HepG2 (cell line): ENCODE results near the gene FAIM2. TPM values are rescaled to one million over a fixed set of nuclear protein-coding genes. Genes with fewer than 3 reads are reported as not detected.

Source experiments
- ATAC-seq: fragments of 200-7000 bp; cut with Tn5 transposase; 3 replicates; pipeline ENCODE4 v1.9.1; 2020; ENCODE audit warnings: mild to moderate bottlenecking, moderate library complexity
- BruUV-seq: library from RNA; stranded (reverse); fragments of 400-500 nt; replicated peaks from 2 replicates; lab custom pipeline; 2021; lab: Mats Ljungman, UMichigan
- CTCF ChIA-PET: fragments of 300-600 bp; formaldehyde crosslinking; extraction: SDS; loops from one replicate; lab custom pipeline; 2021; ENCODE audit warnings: low total read pairs, inconsistent platforms, low intra/inter-chr PET ratio; lab: Yijun Ruan, JAX
- POLR2A ChIA-PET: fragments of 350-600 bp; sonication (Branson Sonifier 250); formaldehyde crosslinking; loops from one replicate; lab custom pipeline; 2020; ENCODE audit warnings: antibody characterized with exemption, inconsistent platforms; lab: Yijun Ruan, JAX
- DNase-seq: peaks from one replicate; pipeline ENCODE4 v3.0.0-alpha.2; 2015; ENCODE audit warnings: low spot score
- FAIRE-seq: peaks from 3 replicates; lab custom pipeline; 2011; peaks lifted over from hg19 to GRCh38; lab: Jason Lieb, UNC
- H2AFZ ChIP-seq: one replicate; pipeline ENCODE4 v1.6.1; 2011; ENCODE audit warnings: low read length, inconsistent platforms
- H3K27ac ChIP-seq: fragments of 300-600 bp; 3 replicates; pipeline ENCODE4 v1.8.0; 2011; ENCODE audit warnings: mixed run types, mild to moderate bottlenecking, mixed read lengths, low read length, inconsistent platforms; ENCODE audit not compliant: insufficient read depth; ENCODE audit errors: extremely low read length
- H3K27me3 ChIP-seq, 2 experiments: fragments of 200-600 bp in 1 of 2; 2 replicates in 1 of 2; 3 replicates in 1 of 2; pipeline versions ENCODE4 v1.6.0 to v1.8.0; 2011; ENCODE audit warnings: low read length in 2 of 2, mild to moderate bottlenecking in 2 of 2, moderate library complexity in 2 of 2, inconsistent platforms in 1 of 2; ENCODE audit not compliant: insufficient read depth in 2 of 2, control insufficient read depth in 1 of 2
- H3K36me3 ChIP-seq, 2 experiments: fragments of 200-600 bp in 1 of 2; replicated peaks in 1 of 2; 2 replicates in 1 of 2; 3 replicates in 1 of 2; pipeline versions ENCODE4 v1.5.1 to v1.8.0; 2011; ENCODE audit warnings: low read length in 2 of 2, inconsistent platforms in 1 of 2; ENCODE audit not compliant: insufficient read depth in 2 of 2, control insufficient read depth in 1 of 2
- H3K4me1 ChIP-seq: 2 replicates; pipeline ENCODE4 v1.5.1; 2012; ENCODE audit warnings: low read length, inconsistent platforms; ENCODE audit not compliant: insufficient read depth
- H3K4me2 ChIP-seq: 2 replicates; pipeline ENCODE4 v1.6.0; 2011; ENCODE audit warnings: low read depth, low read length, inconsistent platforms
- H3K4me3 ChIP-seq, 3 experiments: fragments of 200-600 bp in 1 of 3; sonication (generic), shearing (Covaris generic) in 1 of 3; replicated peaks in 1 of 3; 2 replicates each; pipeline ENCODE4 v1.5.1; 2011 to 2016; ENCODE audit warnings: low read length in 3 of 3, inconsistent platforms in 2 of 3, low read depth in 2 of 3, mild to moderate bottlenecking in 2 of 3, control low read depth in 1 of 3, mixed read lengths in 1 of 3; ENCODE audit not compliant: insufficient read depth in 1 of 3
- H3K79me2 ChIP-seq: one replicate; pipeline ENCODE4 v1.6.1; 2011; ENCODE audit warnings: low read length, inconsistent platforms; ENCODE audit not compliant: insufficient read depth
- H3K9ac ChIP-seq: 2 replicates; pipeline ENCODE4 v1.6.0; 2011; ENCODE audit warnings: mild to moderate bottlenecking, low read depth, low read length, inconsistent platforms; ENCODE audit not compliant: insufficient read depth
- H3K9me3 ChIP-seq: 2 replicates; pipeline ENCODE4 v1.5.1; 2012; ENCODE audit warnings: mild to moderate bottlenecking, low read length
- H4K20me1 ChIP-seq: 2 replicates; pipeline ENCODE4 v1.6.0; 2011; ENCODE audit warnings: inconsistent platforms, mild to moderate bottlenecking, low read length, moderate library complexity; ENCODE audit not compliant: insufficient read depth
- ELF3 ChIP-seq: IDR thresholded peaks from 2 replicates; pipeline ENCODE4 v1.6.1; 2016; ENCODE audit warnings: missing genetic modification reagents, missing compliant biosample characterization
- JUN ChIP-seq: sonication (generic); formaldehyde crosslinking; IDR thresholded peaks from 2 replicates; pipeline ENCODE4 v1.4.0; 2020; ENCODE audit warnings: mild to moderate bottlenecking, missing genetic modification reagents
- JUND ChIP-seq: sonication (generic); formaldehyde crosslinking; IDR thresholded peaks from 2 replicates; pipeline ENCODE4 v1.8.0; 2022; ENCODE audit warnings: mild to moderate bottlenecking, missing genetic modification reagents
- PHF21A ChIP-seq: sonication (generic); formaldehyde crosslinking; IDR thresholded peaks from 2 replicates; pipeline ENCODE4 v1.5.0; 2020; ENCODE audit warnings: mild to moderate bottlenecking, missing genetic modification reagents
- POLR2A ChIP-seq, 2 experiments: IDR thresholded peaks; 2 replicates each; pipeline ENCODE4 v1.6.1; 2011; ENCODE audit warnings: low read depth in 2 of 2, low read length in 2 of 2, mild to moderate bottlenecking in 1 of 2, moderate library complexity in 1 of 2; ENCODE audit not compliant: insufficient read depth in 1 of 2
- SATB2 ChIP-seq: sonication (generic); formaldehyde crosslinking; IDR thresholded peaks from 2 replicates; pipeline ENCODE4 v1.5.0; 2020; ENCODE audit warnings: missing genetic modification reagents
- STAT5B ChIP-seq: sonication (generic); formaldehyde crosslinking; IDR thresholded peaks from 2 replicates; pipeline ENCODE4 v1.4.0; 2020; ENCODE audit warnings: missing genetic modification reagents
- TARDBP ChIP-seq: sonication (generic); formaldehyde crosslinking; IDR thresholded peaks from 2 replicates; pipeline ENCODE4 v1.8.0; 2022; ENCODE audit warnings: mild to moderate bottlenecking, missing genetic modification reagents
- THYN1 ChIP-seq: sonication (generic); formaldehyde crosslinking; IDR thresholded peaks from 2 replicates; pipeline ENCODE4 v1.8.1; 2023; ENCODE audit warnings: low read depth, mild to moderate bottlenecking, moderate library complexity, missing genetic modification reagents, borderline replicate concordance
- TOPORS ChIP-seq: sonication (generic); formaldehyde crosslinking; IDR thresholded peaks from 2 replicates; pipeline ENCODE4 v1.8.0; 2023; ENCODE audit warnings: mild to moderate bottlenecking, missing genetic modification reagents
- ZNF331 ChIP-seq: sonication (generic); formaldehyde crosslinking; IDR thresholded peaks from 2 replicates; pipeline ENCODE4 v1.4.0; 2020; ENCODE audit warnings: missing genetic modification reagents
- ZNF383 ChIP-seq: sonication (generic); formaldehyde crosslinking; IDR thresholded peaks from 2 replicates; pipeline ENCODE4 v1.4.0; 2020; ENCODE audit warnings: missing genetic modification reagents, mild to moderate bottlenecking, borderline replicate concordance
- ZNF749 ChIP-seq: sonication (generic); formaldehyde crosslinking; IDR thresholded peaks from 2 replicates; pipeline ENCODE4 v1.8.0; 2022; ENCODE audit warnings: mild to moderate bottlenecking, missing genetic modification reagents, moderate library complexity, borderline replicate concordance
- ZNF761 ChIP-seq: sonication (generic); formaldehyde crosslinking; conservative IDR thresholded peaks from 2 replicates; pipeline ENCODE4 v1.4.0; 2020; ENCODE audit warnings: mild to moderate bottlenecking, missing genetic modification reagents
- ZNF780A ChIP-seq: sonication (generic); formaldehyde crosslinking; IDR thresholded peaks from 2 replicates; pipeline ENCODE4 v1.8.0; 2022; ENCODE audit warnings: mild to moderate bottlenecking, missing genetic modification reagents, moderate library complexity
- WGBS: methylation state at CpG from one replicate; pipeline ENCODE4 v1.1.6; 2017; ENCODE audit warnings: low lambda C conversion rate; 5-methylcytosine and 5-hydroxymethylcytosine counted together
- in situ Hi-C: cut with HindIII; loops from 2 replicates; pipeline ENCODE4 v1.10.0; 2017; ENCODE audit warnings: low pct_unique_long_range_greater_than_20kb; ENCODE audit not compliant: extremely low pct_ligation_motif_present
- intact Hi-C: fragments of 100-400 bp; cut with micrococcal nuclease; formaldehyde crosslinking; loops from one replicate; pipeline ENCODE4 v1.10.0; 2022; ENCODE audit not compliant: unreplicated experiment
- polyA plus RNA-seq, 8 experiments: library from polyadenylated mRNA; depleted of rRNA in 3 of 8; stranded (reverse) in 7 of 8; unstranded in 1 of 8; fragments of >200 nt; fragmentation: Illumina TruSeq in 4 of 8; extraction: Trizol in 4 of 8; gene quantifications; 2 replicates each; pipeline versions ENCODE4 v1.2.1 to v1.2.3, GENCODE V29; 2011 to 2016; ENCODE audit warnings: low read depth in 4 of 8, missing spikeins in 1 of 8, mixed read lengths in 1 of 8; ENCODE audit not compliant: insufficient read depth in 1 of 8
- total RNA-seq, 5 experiments: library from RNA; depleted of rRNA; stranded (reverse); fragments of >200 nt; fragmentation: Illumina TruSeq; extraction: Trizol; gene quantifications; 2 replicates each; pipeline ENCODE4 v1.2.3, GENCODE V29; 2016; ENCODE audit warnings: low read depth in 1 of 5
- TF ChIP-seq, protein P1 (sequence below): sonication (generic); formaldehyde crosslinking; IDR thresholded peaks from 2 replicates; pipeline ENCODE4 v1.5.0; 2020; ENCODE audit warnings: mild to moderate bottlenecking, missing genetic modification reagents
- TF ChIP-seq, protein P2 (sequence below): IDR thresholded peaks from 2 replicates; pipeline ENCODE4 v1.6.1; 2016; ENCODE audit warnings: missing biosample characterization, missing genetic modification reagents, low read depth
- TF ChIP-seq, protein P3 (sequence below): IDR thresholded peaks from 2 replicates; pipeline ENCODE4 v1.6.1; 2016; ENCODE audit warnings: mild to moderate bottlenecking
- TF ChIP-seq, protein P4 (sequence below): sonication (generic); formaldehyde crosslinking; IDR thresholded peaks from 2 replicates; pipeline ENCODE4 v1.4.0; 2020; ENCODE audit warnings: missing genetic modification reagents

Gene FAIM2
- total and polyA plus RNA-seq, 2 of the 13 experiments (the other 11 are each of a cell fraction or from before 2014, with no cell fraction given): not detected

DNA sequence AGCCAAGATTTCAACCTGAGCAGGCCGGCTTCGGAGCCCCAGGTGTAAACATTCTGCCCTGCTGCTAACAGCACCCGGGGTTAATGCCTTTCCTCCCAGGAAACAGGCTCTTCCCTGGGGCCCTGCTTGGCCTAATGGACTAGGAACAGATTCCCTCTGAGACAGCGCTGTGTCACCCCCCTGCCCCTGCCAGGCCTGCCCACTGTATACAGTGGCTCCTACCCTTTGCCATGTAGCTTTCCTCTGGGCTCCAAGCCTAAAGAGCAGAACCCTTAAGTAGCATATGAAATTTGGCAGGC lies 32.5 kb downstream of the FAIM2 start:
- no TSS peak for BruUV-seq
- ChIA-PET CTCF (no interaction called here), POLR2A (no interaction called here)
- no peak overlapping the region for H3K27ac ChIP-seq
- 43% methylated on average over 4 of the region's 4 CpGs for WGBS
- FAIRE-seq (no peak), DNase-seq (no peak), ATAC-seq (no peak)
- no peaks in the 10 kb centered on the region for H3K36me3 ChIP-seq
- H3K79me2 ChIP-seq: no peaks in the 10 kb centered on the region
- peaks cover 2 to 41% of the 10 kb centered on the region in 2 experiments; a peak in 3 of 5 replicates for H3K27me3 ChIP-seq
- H3K4me2 ChIP-seq: no peak overlapping the region
- H3K4me3 ChIP-seq: no peak overlapping the region
- peaks cover 26% of the 10 kb centered on the region for H3K4me1 ChIP-seq
- H4K20me1 ChIP-seq: no peaks in the 10 kb centered on the region
- intact Hi-C loops (no loop called here), in situ Hi-C loops (no loop called here)
- H2AFZ ChIP-seq: no peak overlapping the region
- H3K9ac ChIP-seq: no peak overlapping the region
- H3K9me3 ChIP-seq: no peaks in the 10 kb centered on the region
- no peak for TF ChIP-seq ZNF761 (CRISPR knock-in tag)
- TF ChIP-seq, protein P1, sequence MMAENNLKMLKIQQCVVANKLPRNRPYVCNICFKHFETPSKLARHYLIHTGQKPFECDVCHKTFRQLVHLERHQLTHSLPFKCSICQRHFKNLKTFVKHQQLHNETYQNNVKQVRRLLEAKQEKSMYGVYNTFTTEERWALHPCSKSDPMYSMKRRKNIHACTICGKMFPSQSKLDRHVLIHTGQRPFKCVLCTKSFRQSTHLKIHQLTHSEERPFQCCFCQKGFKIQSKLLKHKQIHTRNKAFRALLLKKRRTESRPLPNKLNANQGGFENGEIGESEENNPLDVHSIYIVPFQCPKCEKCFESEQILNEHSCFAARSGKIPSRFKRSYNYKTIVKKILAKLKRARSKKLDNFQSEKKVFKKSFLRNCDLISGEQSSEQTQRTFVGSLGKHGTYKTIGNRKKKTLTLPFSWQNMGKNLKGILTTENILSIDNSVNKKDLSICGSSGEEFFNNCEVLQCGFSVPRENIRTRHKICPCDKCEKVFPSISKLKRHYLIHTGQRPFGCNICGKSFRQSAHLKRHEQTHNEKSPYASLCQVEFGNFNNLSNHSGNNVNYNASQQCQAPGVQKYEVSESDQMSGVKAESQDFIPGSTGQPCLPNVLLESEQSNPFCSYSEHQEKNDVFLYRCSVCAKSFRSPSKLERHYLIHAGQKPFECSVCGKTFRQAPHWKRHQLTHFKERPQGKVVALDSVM (CRISPR knock-in tag): no peak
- no peak for TF ChIP-seq THYN1 (CRISPR knock-in tag)
- TF ChIP-seq ZNF780A: no peak
- no peak for TF ChIP-seq TOPORS (CRISPR knock-in tag)
- no peak for TF ChIP-seq SATB2 (CRISPR knock-in tag)
- no peak for TF ChIP-seq ZNF749 (CRISPR knock-in tag)
- TF ChIP-seq STAT5B (CRISPR knock-in tag): no peak
- TF ChIP-seq, protein P2, sequence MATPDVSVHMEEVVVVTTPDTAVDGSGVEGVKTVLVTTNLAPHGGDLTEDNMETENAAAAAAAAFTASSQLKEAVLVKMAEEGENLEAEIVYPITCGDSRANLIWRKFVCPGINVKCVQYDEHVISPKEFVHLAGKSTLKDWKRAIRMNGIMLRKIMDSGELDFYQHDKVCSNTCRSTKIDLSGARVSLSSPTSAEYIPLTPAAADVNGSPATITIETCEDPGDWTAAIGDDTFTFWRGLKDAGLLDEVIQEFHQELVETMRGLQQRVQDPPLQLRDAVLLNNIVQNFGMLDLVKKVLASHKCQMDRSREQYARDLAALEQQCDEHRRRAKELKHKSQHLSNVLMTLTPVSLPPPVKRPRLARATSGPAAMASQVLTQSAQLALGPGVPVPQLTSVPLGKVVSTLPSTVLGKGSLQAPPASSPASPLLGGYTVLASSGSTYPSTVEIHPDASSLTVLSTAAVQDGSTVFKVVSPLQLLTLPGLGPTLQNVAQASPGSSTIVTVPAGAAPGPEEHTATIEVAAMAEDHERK (CRISPR knock-in tag): no peak
- TF ChIP-seq JUN (CRISPR knock-in tag): no peak
- no peak for TF ChIP-seq ZNF383 (CRISPR knock-in tag)
- TF ChIP-seq, protein P3, sequence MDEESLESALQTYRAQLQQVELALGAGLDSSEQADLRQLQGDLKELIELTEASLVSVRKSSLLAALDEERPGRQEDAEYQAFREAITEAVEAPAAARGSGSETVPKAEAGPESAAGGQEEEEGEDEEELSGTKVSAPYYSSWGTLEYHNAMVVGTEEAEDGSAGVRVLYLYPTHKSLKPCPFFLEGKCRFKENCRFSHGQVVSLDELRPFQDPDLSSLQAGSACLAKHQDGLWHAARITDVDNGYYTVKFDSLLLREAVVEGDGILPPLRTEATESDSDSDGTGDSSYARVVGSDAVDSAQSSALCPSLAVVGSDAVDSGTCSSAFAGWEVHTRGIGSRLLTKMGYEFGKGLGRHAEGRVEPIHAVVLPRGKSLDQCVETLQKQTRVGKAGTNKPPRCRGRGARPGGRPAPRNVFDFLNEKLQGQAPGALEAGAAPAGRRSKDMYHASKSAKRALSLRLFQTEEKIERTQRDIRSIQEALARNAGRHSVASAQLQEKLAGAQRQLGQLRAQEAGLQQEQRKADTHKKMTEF (CRISPR knock-in tag): no peak
- no peak for TF ChIP-seq POLR2A (IDR thresholded peaks at IDR 0.05; ENCODE audit: insufficient read depth in 1 of 2, low read depth in 2 of 2, low read length in 2 of 2)
- no peak for TF ChIP-seq ELF3 (CRISPR knock-in tag)
- TF ChIP-seq TARDBP: no peak
- no peak for TF ChIP-seq JUND (CRISPR knock-in tag)
- TF ChIP-seq, protein P4, sequence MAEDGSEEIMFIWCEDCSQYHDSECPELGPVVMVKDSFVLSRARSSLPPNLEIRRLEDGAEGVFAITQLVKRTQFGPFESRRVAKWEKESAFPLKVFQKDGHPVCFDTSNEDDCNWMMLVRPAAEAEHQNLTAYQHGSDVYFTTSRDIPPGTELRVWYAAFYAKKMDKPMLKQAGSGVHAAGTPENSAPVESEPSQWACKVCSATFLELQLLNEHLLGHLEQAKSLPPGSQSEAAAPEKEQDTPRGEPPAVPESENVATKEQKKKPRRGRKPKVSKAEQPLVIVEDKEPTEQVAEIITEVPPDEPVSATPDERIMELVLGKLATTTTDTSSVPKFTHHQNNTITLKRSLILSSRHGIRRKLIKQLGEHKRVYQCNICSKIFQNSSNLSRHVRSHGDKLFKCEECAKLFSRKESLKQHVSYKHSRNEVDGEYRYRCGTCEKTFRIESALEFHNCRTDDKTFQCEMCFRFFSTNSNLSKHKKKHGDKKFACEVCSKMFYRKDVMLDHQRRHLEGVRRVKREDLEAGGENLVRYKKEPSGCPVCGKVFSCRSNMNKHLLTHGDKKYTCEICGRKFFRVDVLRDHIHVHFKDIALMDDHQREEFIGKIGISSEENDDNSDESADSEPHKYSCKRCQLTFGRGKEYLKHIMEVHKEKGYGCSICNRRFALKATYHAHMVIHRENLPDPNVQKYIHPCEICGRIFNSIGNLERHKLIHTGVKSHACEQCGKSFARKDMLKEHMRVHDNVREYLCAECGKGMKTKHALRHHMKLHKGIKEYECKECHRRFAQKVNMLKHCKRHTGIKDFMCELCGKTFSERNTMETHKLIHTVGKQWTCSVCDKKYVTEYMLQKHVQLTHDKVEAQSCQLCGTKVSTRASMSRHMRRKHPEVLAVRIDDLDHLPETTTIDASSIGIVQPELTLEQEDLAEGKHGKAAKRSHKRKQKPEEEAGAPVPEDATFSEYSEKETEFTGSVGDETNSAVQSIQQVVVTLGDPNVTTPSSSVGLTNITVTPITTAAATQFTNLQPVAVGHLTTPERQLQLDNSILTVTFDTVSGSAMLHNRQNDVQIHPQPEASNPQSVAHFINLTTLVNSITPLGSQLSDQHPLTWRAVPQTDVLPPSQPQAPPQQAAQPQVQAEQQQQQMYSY (CRISPR knock-in tag): no peak
- no peak for TF ChIP-seq ZNF331 (CRISPR knock-in tag)
- no peak for TF ChIP-seq PHF21A (CRISPR knock-in tag)
